Astrocyte (in vitro differentiated cells and primary cell): Measurements from ENCODE around the gene NCF2. TPM values are rescaled to one million over a fixed set of nuclear protein-coding genes. Genes with fewer than 3 reads are reported as not detected.

Experiments
- DNase-seq: peaks from one replicate; pipeline ENCODE4 v3.0.0-alpha.2; 2010; ENCODE audit warnings: low read depth
- FAIRE-seq: peaks from 2 replicates; lab custom pipeline; 2011; peaks lifted over from hg19 to GRCh38; lab: Jason Lieb, UNC
- H2AFZ ChIP-seq: 2 replicates; pipeline ENCODE4 v1.6.0; 2012; ENCODE audit warnings: low read depth, low read length, inconsistent platforms
- H3K27ac ChIP-seq: 2 replicates; pipeline ENCODE4 v1.5.1; 2011; ENCODE audit warnings: low read depth, low read length, inconsistent platforms
- H3K27me3 ChIP-seq: 2 replicates; pipeline ENCODE4 v1.6.0; 2011; ENCODE audit warnings: low read length, inconsistent platforms; ENCODE audit not compliant: insufficient read depth
- H3K36me3 ChIP-seq: 2 replicates; pipeline ENCODE4 v1.5.1; 2011; ENCODE audit warnings: low read length, inconsistent platforms; ENCODE audit not compliant: insufficient read depth
- H3K4me1 ChIP-seq: 2 replicates; pipeline ENCODE4 v1.5.1; 2011; ENCODE audit warnings: low read length, inconsistent platforms; ENCODE audit not compliant: insufficient read depth
- H3K4me2 ChIP-seq: 2 replicates; pipeline ENCODE4 v1.6.0; 2012; ENCODE audit warnings: low read length, inconsistent platforms
- H3K4me3 ChIP-seq: 2 replicates; pipeline ENCODE4 v1.5.1; 2011; ENCODE audit warnings: low read depth, mild to moderate bottlenecking, low read length, inconsistent platforms; ENCODE audit not compliant: insufficient read depth
- H3K79me2 ChIP-seq: 2 replicates; pipeline ENCODE4 v1.6.0; 2012; ENCODE audit warnings: mild to moderate bottlenecking, low read length, inconsistent platforms; ENCODE audit not compliant: insufficient read depth
- H3K9ac ChIP-seq: 2 replicates; pipeline ENCODE4 v1.6.0; 2012; ENCODE audit warnings: mild to moderate bottlenecking, low read length, inconsistent platforms
- H3K9me3 ChIP-seq: 2 replicates; pipeline ENCODE4 v1.5.1; 2012; ENCODE audit warnings: low read depth, mild to moderate bottlenecking, low read length, inconsistent platforms; ENCODE audit not compliant: insufficient read depth
- H4K20me1 ChIP-seq: 2 replicates; pipeline ENCODE4 v1.6.0; 2012; ENCODE audit warnings: low read length, inconsistent platforms; ENCODE audit not compliant: insufficient read depth
- H3K27ac Mint-ChIP-seq: one replicate; pipeline ENCODE4 v1.8.0; 2021; ENCODE audit warnings: mild to moderate bottlenecking, mixed read lengths; ENCODE audit not compliant: unreplicated experiment
- H3K27me3 Mint-ChIP-seq: one replicate; pipeline ENCODE4 v1.8.0; 2021; ENCODE audit warnings: low read depth, mixed read lengths; ENCODE audit not compliant: unreplicated experiment
- H3K36me3 Mint-ChIP-seq: one replicate; pipeline ENCODE4 v1.8.0; 2021; ENCODE audit warnings: low read depth, mixed read lengths; ENCODE audit not compliant: unreplicated experiment
- H3K4me1 Mint-ChIP-seq: one replicate; pipeline ENCODE4 v1.8.0; 2021; ENCODE audit warnings: low read depth, mixed read lengths; ENCODE audit not compliant: unreplicated experiment
- H3K4me3 Mint-ChIP-seq: one replicate; pipeline ENCODE4 v1.8.0; 2021; ENCODE audit warnings: mild to moderate bottlenecking, moderate library complexity, mixed read lengths; ENCODE audit not compliant: unreplicated experiment
- H3K9me3 Mint-ChIP-seq: one replicate; pipeline ENCODE4 v1.8.0; 2021; ENCODE audit warnings: mild to moderate bottlenecking, mixed read lengths; ENCODE audit not compliant: unreplicated experiment
- EZH2 ChIP-seq: IDR thresholded peaks from 2 replicates; pipeline ENCODE4 v1.6.1; 2012; ENCODE audit warnings: mild to moderate bottlenecking, low read length, inconsistent platforms; ENCODE audit not compliant: insufficient read depth
- total RNA-seq: library from RNA; stranded (reverse); gene quantifications from 2 replicates; pipeline ENCODE4 v1.2.1, GENCODE V29; 2021
- TF ChIP-seq, protein P1 (sequence below): IDR thresholded peaks from 2 replicates; pipeline ENCODE4 v1.5.1; 2011; ENCODE audit warnings: low read depth, mild to moderate bottlenecking, inconsistent platforms, low read length, moderate library complexity; ENCODE audit not compliant: insufficient read depth

Gene NCF2
- total RNA-seq, 1 donor from 2014 or later = 4.3 TPM

DNA sequence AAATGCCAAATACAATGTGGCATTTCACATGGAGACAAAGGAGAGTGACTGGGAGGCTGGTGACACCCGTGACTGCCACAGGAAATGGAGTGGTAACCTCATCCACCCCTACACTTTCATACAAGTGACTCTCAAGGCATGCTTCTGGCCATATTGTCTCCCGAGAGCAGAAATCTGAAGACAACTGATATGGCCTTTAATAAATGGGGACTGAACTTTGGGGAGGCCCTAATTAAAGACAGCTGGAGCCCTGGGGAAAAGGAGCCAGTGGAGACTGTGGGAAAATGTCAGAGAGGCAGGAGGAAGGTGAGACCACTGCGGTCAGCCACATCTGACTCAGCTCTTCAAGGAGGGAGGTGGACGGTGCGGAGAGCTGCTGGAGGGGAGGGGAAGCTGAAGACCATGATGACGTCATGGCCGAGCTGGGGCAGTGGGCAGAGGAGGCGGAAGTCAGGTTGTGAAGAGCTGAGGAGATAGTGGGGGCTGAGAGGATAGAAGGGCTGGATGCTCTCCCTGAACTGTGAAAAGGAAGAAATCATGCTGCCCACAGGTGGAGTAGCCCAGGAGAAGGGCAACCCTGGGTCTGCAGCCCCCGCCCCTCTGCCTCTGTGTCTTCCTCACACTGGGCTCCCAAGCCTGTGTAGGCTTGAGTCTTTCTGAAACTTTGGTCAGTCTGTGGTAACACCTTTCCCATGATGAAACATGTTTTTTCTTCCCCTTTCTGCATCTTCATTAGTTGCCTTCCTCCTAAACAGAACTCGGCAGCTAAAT is 14.0 kb upstream of the NCF2 start:
- Histone ChIP-seq H3K36me3 (no peaks in the 10 kb centered on the region), H2AFZ (no peak overlapping the region), H3K4me1 (peaks cover 32% of the 10 kb centered on the region), H3K9me3 (no peaks in the 10 kb centered on the region), H3K27me3 (no peaks in the 10 kb centered on the region), H3K4me3 (peak overlapping the region; percentile 21), H3K27ac (peak overlapping the region; percentile 74), H3K4me2 (peak overlapping the region; percentile 75), H3K9ac (peak overlapping the region; percentile 34), H4K20me1 (no peaks in the 10 kb centered on the region), H3K79me2 (no peaks in the 10 kb centered on the region)
- no peak for TF ChIP-seq EZH2
- TF ChIP-seq, protein P1, sequence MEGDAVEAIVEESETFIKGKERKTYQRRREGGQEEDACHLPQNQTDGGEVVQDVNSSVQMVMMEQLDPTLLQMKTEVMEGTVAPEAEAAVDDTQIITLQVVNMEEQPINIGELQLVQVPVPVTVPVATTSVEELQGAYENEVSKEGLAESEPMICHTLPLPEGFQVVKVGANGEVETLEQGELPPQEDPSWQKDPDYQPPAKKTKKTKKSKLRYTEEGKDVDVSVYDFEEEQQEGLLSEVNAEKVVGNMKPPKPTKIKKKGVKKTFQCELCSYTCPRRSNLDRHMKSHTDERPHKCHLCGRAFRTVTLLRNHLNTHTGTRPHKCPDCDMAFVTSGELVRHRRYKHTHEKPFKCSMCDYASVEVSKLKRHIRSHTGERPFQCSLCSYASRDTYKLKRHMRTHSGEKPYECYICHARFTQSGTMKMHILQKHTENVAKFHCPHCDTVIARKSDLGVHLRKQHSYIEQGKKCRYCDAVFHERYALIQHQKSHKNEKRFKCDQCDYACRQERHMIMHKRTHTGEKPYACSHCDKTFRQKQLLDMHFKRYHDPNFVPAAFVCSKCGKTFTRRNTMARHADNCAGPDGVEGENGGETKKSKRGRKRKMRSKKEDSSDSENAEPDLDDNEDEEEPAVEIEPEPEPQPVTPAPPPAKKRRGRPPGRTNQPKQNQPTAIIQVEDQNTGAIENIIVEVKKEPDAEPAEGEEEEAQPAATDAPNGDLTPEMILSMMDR = no peak
- Mint-ChIP-seq H3K27ac (peak overlapping the region; percentile 71), H3K4me3 (no peak overlapping the region), H3K36me3 (no peaks in the 10 kb centered on the region), H3K4me1 (peaks cover 21% of the 10 kb centered on the region), H3K9me3 (peaks cover 1% of the 10 kb centered on the region), H3K27me3 (peaks cover 10% of the 10 kb centered on the region)
- DNase-seq (peak; percentile 98), FAIRE-seq (no peak)

DNA sequence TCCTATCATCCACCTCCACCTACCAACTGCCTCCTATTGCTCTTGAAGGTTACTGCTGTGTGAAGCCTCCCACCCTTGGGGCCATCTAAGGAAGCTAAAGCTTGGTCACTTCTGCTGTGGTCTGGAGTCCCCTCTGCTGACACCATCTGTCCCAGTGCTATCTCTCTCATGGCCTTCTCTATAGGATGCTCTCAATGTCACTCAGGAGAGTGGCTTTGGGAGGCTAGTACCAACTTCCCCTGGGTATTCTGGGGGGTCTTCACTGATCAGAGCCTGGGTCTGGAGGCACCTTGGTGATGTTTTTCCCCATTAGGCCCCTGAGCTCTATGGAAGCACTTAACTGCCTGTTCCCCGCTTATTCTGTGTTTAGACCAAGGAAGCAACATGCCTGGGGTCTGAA is 12.3 kb upstream of the NCF2 start:
- Mint-ChIP-seq H3K27ac (no peak overlapping the region), H3K27me3 (peaks cover 12% of the 10 kb centered on the region), H3K4me3 (no peak overlapping the region), H3K9me3 (peaks cover 1% of the 10 kb centered on the region), H3K36me3 (no peaks in the 10 kb centered on the region), H3K4me1 (peaks cover 9% of the 10 kb centered on the region)
- no peaks in the 10 kb centered on the region for H4K20me1 ChIP-seq
- no peak overlapping the region for H3K27ac ChIP-seq
- no peak overlapping the region for H3K9ac ChIP-seq
- no peak overlapping the region for H3K4me3 ChIP-seq
- no peaks in the 10 kb centered on the region for H3K9me3 ChIP-seq
- H3K79me2 ChIP-seq = no peaks in the 10 kb centered on the region
- DNase-seq (no peak), FAIRE-seq (no peak)
- peaks cover 18% of the 10 kb centered on the region for H3K4me1 ChIP-seq
- no peak overlapping the region for H3K4me2 ChIP-seq
- TF ChIP-seq, protein P1 = no peak
- no peak for TF ChIP-seq EZH2
- H2AFZ ChIP-seq = no peak overlapping the region
- no peaks in the 10 kb centered on the region for H3K27me3 ChIP-seq
- no peaks in the 10 kb centered on the region for H3K36me3 ChIP-seq

- H3K27ac ChIP-seq = no peak overlapping the region
- no peak overlapping the region for H2AFZ ChIP-seq
- no peak for FAIRE-seq
Measured at GRCh38 chr1:183600634-183601033, 10.4 kb upstream of the NCF2 start.

More at GRCh38 chr1:183600634-183601033, 10.4 kb upstream of the NCF2 start:
- no peak for DNase-seq
- no peak overlapping the region for H3K4me3 ChIP-seq
- Mint-ChIP-seq H3K4me1 (peaks cover 7% of the 10 kb centered on the region), H3K27me3 (peaks cover 12% of the 10 kb centered on the region), H3K36me3 (no peaks in the 10 kb centered on the region), H3K9me3 (peaks cover 1% of the 10 kb centered on the region), H3K4me3 (no peak overlapping the region), H3K27ac (no peak overlapping the region)
- H4K20me1 ChIP-seq = no peaks in the 10 kb centered on the region
- no peaks in the 10 kb centered on the region for H3K9me3 ChIP-seq
- H3K4me1 ChIP-seq = peaks cover 18% of the 10 kb centered on the region
- no peaks in the 10 kb centered on the region for H3K79me2 ChIP-seq
- no peak overlapping the region for H3K4me2 ChIP-seq
- no peak overlapping the region for H3K9ac ChIP-seq
- H3K27me3 ChIP-seq = no peaks in the 10 kb centered on the region
- TF ChIP-seq, protein P1 = no peak
- no peak for TF ChIP-seq EZH2
- H3K36me3 ChIP-seq = no peaks in the 10 kb centered on the region
